GM12878 (cell line): Measurements from ENCODE around the gene PHB1. TPM values are rescaled to one million over a fixed set of nuclear protein-coding genes. Genes with fewer than 3 reads are reported as not detected.

ENCODE experiments used
- ASH2L ChIP-seq: fragments of 300-600, 200-600 bp; sonication (generic); IDR thresholded peaks from 2 replicates; pipeline ENCODE4 v1.6.1; 2017; ENCODE audit warnings: low read depth, mild to moderate bottlenecking, borderline replicate concordance
- BACH1 ChIP-seq: fragments of 450-650 bp; IDR thresholded peaks from 2 replicates; pipeline ENCODE4 v1.6.1; 2017; ENCODE audit warnings: mild to moderate bottlenecking, borderline replicate concordance
- BRCA1 ChIP-seq: IDR thresholded peaks from 2 replicates; pipeline ENCODE4 v1.6.1; 2011; ENCODE audit warnings: low read depth, low read length, improper control_type of control experiment
- CBFB ChIP-seq: IDR thresholded peaks from 2 replicates; pipeline ENCODE4 v1.6.1; 2016; ENCODE audit warnings: antibody characterized with exemption, low read depth
- CBX5 ChIP-seq: sonication (generic); IDR thresholded peaks from 2 replicates; pipeline ENCODE4 v1.6.1; 2016; ENCODE audit warnings: low read depth, moderate library complexity, mild to moderate bottlenecking, inconsistent platforms
- EED ChIP-seq: sonication (generic); IDR thresholded peaks from 2 replicates; pipeline ENCODE4 v1.6.1; 2016; ENCODE audit warnings: antibody characterized with exemption, low read depth
- EP300 ChIP-seq, 2 experiments: fragments of 150-350 bp in 1 of 2; IDR thresholded peaks; 2 replicates each; pipeline ENCODE4 v1.6.1; 2011 to 2012; ENCODE audit warnings: low read depth in 2 of 2, low read length in 2 of 2, borderline replicate concordance in 1 of 2, improper control_type of control experiment in 1 of 2, inconsistent platforms in 1 of 2; ENCODE audit not compliant: control insufficient read depth in 1 of 2
- ETV6 ChIP-seq, 2 experiments: fragments of 450-650 bp in 1 of 2; IDR thresholded peaks in 1 of 2; conservative IDR thresholded peaks in 1 of 2; 2 replicates each; pipeline ENCODE4 v1.6.1; 2014; ENCODE audit warnings: antibody characterized with exemption in 1 of 2, borderline replicate concordance in 1 of 2, low read depth in 1 of 2, mild to moderate bottlenecking in 1 of 2, moderate library complexity in 1 of 2
- FOXK2 ChIP-seq: fragments of 450-650 bp; IDR thresholded peaks from 2 replicates; pipeline ENCODE4 v1.6.1; 2017; ENCODE audit warnings: mild to moderate bottlenecking, moderate library complexity
- HCFC1 ChIP-seq: fragments of 150-350 bp; IDR thresholded peaks from 2 replicates; pipeline ENCODE4 v1.6.1; 2014; ENCODE audit warnings: low read length
- IRF3 ChIP-seq: fragments of 450-650 bp; IDR thresholded peaks from 2 replicates; pipeline ENCODE4 v1.6.1; 2014; ENCODE audit warnings: mild to moderate bottlenecking
- IRF4 ChIP-seq: IDR thresholded peaks from 2 replicates; pipeline ENCODE4 v1.6.1; 2011; ENCODE audit warnings: low read depth, low read length
- KLF5 ChIP-seq: fragments of 450-650 bp; IDR thresholded peaks from 2 replicates; pipeline ENCODE4 v1.6.1; 2014; ENCODE audit warnings: mild to moderate bottlenecking; ENCODE audit not compliant: partially characterized antibody
- MAX ChIP-seq: IDR thresholded peaks from 2 replicates; pipeline ENCODE4 v1.6.1; 2012; ENCODE audit warnings: low read depth, low read length, improper control_type of control experiment
- MYC ChIP-seq: IDR thresholded peaks from 2 replicates; pipeline ENCODE4 v1.6.1; 2011; ENCODE audit warnings: mild to moderate bottlenecking, low read length, moderate library complexity, inconsistent platforms; ENCODE audit not compliant: insufficient read depth, insufficient replicate concordance, insufficient read length, severe bottlenecking
- NFIC ChIP-seq: IDR thresholded peaks from 2 replicates; pipeline ENCODE4 v1.6.1; 2012; ENCODE audit warnings: low read depth, mild to moderate bottlenecking, inconsistent platforms, low read length, moderate library complexity
- NR2C1 ChIP-seq: fragments of 450-650 bp; IDR thresholded peaks from 2 replicates; pipeline ENCODE4 v1.6.1; 2017; ENCODE audit warnings: antibody characterized with exemption, mild to moderate bottlenecking, moderate library complexity
- NR2F1 ChIP-seq: fragments of 450-650 bp; conservative IDR thresholded peaks from 2 replicates; pipeline ENCODE4 v1.6.1; 2017; ENCODE audit warnings: mild to moderate bottlenecking
- PKNOX1 ChIP-seq: fragments of 450-650 bp; IDR thresholded peaks from 2 replicates; pipeline ENCODE4 v1.6.1; 2016; ENCODE audit warnings: mild to moderate bottlenecking
- POU2F2 ChIP-seq: IDR thresholded peaks from 3 replicates; pipeline ENCODE4 v1.6.1; 2011; ENCODE audit warnings: low read depth, mild to moderate bottlenecking, low read length, borderline replicate concordance
- SMAD5 ChIP-seq: IDR thresholded peaks from 2 replicates; pipeline ENCODE4 v1.6.1; 2016; ENCODE audit warnings: antibody characterized with exemption, low read depth
- SUZ12 ChIP-seq: fragments of 200-600 bp; sonication (generic); IDR thresholded peaks from one replicate; pipeline ENCODE4 v1.6.1; 2018; ENCODE audit warnings: antibody characterized with exemption, mild to moderate bottlenecking; ENCODE audit not compliant: unreplicated experiment
- TARDBP ChIP-seq: IDR thresholded peaks from 2 replicates; pipeline ENCODE4 v1.6.1; 2016; ENCODE audit warnings: borderline replicate concordance
- TCF7 ChIP-seq: IDR thresholded peaks from 2 replicates; pipeline ENCODE4 v1.6.1; 2014; ENCODE audit warnings: antibody characterized with exemption, borderline replicate concordance
- WRNIP1 ChIP-seq: IDR thresholded peaks from 2 replicates; pipeline ENCODE4 v1.6.1; 2011; ENCODE audit warnings: low read depth, low read length, improper control_type of control experiment, borderline replicate concordance
- ZBED1 ChIP-seq: IDR thresholded peaks from 2 replicates; pipeline ENCODE4 v1.6.1; 2016; ENCODE audit warnings: borderline replicate concordance
- ZNF622 ChIP-seq: fragments of 450-650 bp; IDR thresholded peaks from 2 replicates; pipeline ENCODE4 v1.6.1; 2017; ENCODE audit warnings: mild to moderate bottlenecking, inconsistent platforms
- polyA plus RNA-seq, 11 experiments: library from polyadenylated mRNA; depleted of rRNA in 4 of 11; unstranded in 6 of 11; stranded (reverse) in 5 of 11; fragments of >200 nt; fragmentation: Nextera tagmentation in 4 of 11; fragmentation: Illumina TruSeq in 1 of 11; extraction: Ambion mirVana in 4 of 11; extraction: Trizol in 1 of 11; gene quantifications; 1 replicate in 1 of 11; 2 replicates in 10 of 11; pipeline versions ENCODE4 v1.2.1 to v1.2.3, GENCODE V29; 2011 to 2016; ENCODE audit warnings: inconsistent platforms in 2 of 11, missing spikeins in 2 of 11, low read depth in 1 of 11
- total RNA-seq, 4 experiments: library from RNA; depleted of rRNA in 3 of 4; stranded (reverse); fragments of >200 nt in 3 of 4; fragmentation: Illumina TruSeq in 1 of 4; extraction: Trizol in 1 of 4; gene quantifications; 2 replicates each; pipeline versions ENCODE4 v1.2.1 to v1.2.3, GENCODE V29; 2013 to 2021
- TF ChIP-seq, protein P1 (sequence below): fragments of 450-650 bp; conservative IDR thresholded peaks from 2 replicates; pipeline ENCODE4 v1.6.1; 2017; ENCODE audit warnings: mild to moderate bottlenecking, moderate library complexity

PHB1 gene
- total and polyA plus RNA-seq, 10 of the 15 experiments (the other 5 are each of a cell fraction or from before 2014, with no cell fraction given), result 117 to 466 (median 248) TPM

DNA sequence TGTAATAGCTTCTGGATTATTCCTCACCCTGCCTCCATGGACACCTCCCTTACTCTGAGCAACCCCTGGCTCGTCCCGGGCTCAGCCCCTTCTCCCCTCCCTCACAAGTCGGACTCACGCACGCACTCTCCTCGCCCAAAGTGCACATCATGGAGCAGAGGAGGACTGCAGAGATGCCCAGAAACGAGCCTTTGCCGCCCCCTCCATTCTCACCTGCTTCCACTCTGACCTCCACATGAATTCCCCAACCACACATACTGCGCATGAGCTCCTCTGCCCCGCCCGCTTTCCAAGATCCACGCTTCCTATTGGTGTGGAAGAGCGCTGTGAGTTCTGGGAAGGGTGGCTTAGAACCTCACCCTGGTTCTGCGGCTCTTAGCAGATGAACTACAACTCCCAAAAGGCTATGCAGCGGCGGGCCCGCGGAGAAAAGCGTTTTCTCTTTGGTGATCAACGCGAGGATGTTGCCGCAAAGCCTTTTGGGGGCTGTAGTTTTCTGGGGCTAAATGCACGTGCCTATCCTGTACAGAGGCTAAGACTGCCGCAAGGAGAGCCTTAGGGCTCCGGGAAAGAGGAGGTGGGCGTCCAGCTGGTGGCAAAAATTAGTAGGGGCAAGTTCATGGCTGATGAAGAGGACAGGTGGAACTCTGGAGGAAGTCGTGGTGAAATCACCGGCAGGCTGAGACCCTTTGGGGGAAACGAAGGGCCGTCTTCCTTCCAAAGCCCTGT lies at the start of gene PHB1 (continued):
- TF ChIP-seq PKNOX1 (no peak), HCFC1 (peak; percentile 100), BRCA1 (peak; percentile 56), NFIC (no peak), NR2C1 (peak; percentile 87), EED (no peak; the same call in 1 of the 2 replicates), KLF5 (no peak), CBX5 (no peak), FOXK2 (no peak), ZBED1 (no peak), IRF4 (no peak), ZNF622 (no peak), MAX (peak; percentile 92), ASH2L (no peak), MYC (no peak), TCF7 (no peak), EP300 (IDR thresholded peaks at IDR 0.05; ENCODE audit: borderline replicate concordance in 1 of 2, control insufficient read depth in 1 of 2, low read depth in 2 of 2, low read length in 2 of 2) (no peak), BACH1 (no peak), NR2F1 (peak; percentile 85), TARDBP (peak; percentile 95), SUZ12 (no peak), ETV6 (conservative IDR thresholded peaks at IDR 0.05 in 1 of 2, IDR thresholded peaks at IDR 0.05 in 1 of 2; ENCODE audit: borderline replicate concordance in 1 of 2, low read depth in 1 of 2) (no peak), IRF3 (peak; percentile 85), POU2F2 (peak; percentile 42; the same call in 1 of the 3 replicates), WRNIP1 (no peak), SMAD5 (peak; percentile 46; the same call in 1 of the 2 replicates), CBFB (peak; percentile 83)
- TF ChIP-seq, protein P1, sequence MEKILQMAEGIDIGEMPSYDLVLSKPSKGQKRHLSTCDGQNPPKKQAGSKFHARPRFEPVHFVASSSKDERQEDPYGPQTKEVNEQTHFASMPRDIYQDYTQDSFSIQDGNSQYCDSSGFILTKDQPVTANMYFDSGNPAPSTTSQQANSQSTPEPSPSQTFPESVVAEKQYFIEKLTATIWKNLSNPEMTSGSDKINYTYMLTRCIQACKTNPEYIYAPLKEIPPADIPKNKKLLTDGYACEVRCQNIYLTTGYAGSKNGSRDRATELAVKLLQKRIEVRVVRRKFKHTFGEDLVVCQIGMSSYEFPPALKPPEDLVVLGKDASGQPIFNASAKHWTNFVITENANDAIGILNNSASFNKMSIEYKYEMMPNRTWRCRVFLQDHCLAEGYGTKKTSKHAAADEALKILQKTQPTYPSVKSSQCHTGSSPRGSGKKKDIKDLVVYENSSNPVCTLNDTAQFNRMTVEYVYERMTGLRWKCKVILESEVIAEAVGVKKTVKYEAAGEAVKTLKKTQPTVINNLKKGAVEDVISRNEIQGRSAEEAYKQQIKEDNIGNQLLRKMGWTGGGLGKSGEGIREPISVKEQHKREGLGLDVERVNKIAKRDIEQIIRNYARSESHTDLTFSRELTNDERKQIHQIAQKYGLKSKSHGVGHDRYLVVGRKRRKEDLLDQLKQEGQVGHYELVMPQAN, result peak; percentile 81
